SU-DHL-6 (cell line): Measurements from ENCODE around the gene SRGAP3.

ENCODE experiments used
- EZH2phosphoT487 ChIP-seq: fragments of 200-600 bp; sonication (generic), shearing (Covaris generic); conservative IDR thresholded peaks from 2 replicates; pipeline ENCODE4 v1.6.1; 2018; ENCODE audit warnings: mild to moderate bottlenecking, antibody characterized with exemption, low read length, moderate library complexity, mixed read lengths
- TF ChIP-seq, protein P1 (sequence below): fragments of 200-600 bp; sonication (generic); IDR thresholded peaks from one replicate; pipeline ENCODE4 v1.5.1; 2017; ENCODE audit warnings: antibody characterized with exemption, mild to moderate bottlenecking, low read length, moderate library complexity; ENCODE audit not compliant: insufficient read depth, poor library complexity, severe bottlenecking

DNA sequence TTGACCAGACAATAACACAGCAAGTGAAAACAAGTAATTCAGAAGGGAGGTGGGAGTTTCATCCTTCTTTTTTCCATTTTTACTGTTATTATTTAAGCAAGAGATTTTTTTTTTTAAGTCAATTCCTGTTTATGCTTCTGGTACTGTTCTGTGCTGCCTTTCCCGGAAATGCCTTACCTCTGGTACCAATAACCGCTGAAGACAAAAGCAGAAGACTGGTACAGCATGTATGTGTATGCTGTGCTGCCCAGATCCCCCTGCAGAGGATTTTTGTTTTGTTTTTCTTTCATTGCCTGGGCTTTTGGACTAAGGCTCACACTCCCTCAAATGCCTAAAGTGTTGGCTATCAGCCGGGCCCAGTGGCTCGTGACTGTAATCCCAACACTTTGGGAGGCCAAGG lies 21.3 kb upstream of the SRGAP3 start:
- TF ChIP-seq, protein P1, sequence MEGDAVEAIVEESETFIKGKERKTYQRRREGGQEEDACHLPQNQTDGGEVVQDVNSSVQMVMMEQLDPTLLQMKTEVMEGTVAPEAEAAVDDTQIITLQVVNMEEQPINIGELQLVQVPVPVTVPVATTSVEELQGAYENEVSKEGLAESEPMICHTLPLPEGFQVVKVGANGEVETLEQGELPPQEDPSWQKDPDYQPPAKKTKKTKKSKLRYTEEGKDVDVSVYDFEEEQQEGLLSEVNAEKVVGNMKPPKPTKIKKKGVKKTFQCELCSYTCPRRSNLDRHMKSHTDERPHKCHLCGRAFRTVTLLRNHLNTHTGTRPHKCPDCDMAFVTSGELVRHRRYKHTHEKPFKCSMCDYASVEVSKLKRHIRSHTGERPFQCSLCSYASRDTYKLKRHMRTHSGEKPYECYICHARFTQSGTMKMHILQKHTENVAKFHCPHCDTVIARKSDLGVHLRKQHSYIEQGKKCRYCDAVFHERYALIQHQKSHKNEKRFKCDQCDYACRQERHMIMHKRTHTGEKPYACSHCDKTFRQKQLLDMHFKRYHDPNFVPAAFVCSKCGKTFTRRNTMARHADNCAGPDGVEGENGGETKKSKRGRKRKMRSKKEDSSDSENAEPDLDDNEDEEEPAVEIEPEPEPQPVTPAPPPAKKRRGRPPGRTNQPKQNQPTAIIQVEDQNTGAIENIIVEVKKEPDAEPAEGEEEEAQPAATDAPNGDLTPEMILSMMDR: no peak
- TF ChIP-seq EZH2phosphoT487: no peak
